WTC11 (cell line): ENCODE data around the gene MEGF8. TPM values are rescaled to one million over a fixed set of nuclear protein-coding genes. Genes with fewer than 3 reads are reported as not detected.

Experiments used
- ATAC-seq: fragments of 200-7000 bp; cut with Tn5 transposase; 2 replicates; pipeline ENCODE4 v1.10.0; 2021; ENCODE audit warnings: mild to moderate bottlenecking, moderate library complexity
- CTCF ChIA-PET: fragments of 300-600 bp; sonication (Branson Sonifier 250); formaldehyde crosslinking; loops from one replicate; lab custom pipeline; 2021; ENCODE audit warnings: antibody characterized with exemption; lab: Charles Lee
- POLR2A ChIA-PET: fragments of 350-600 bp; sonication (Branson Sonifier 250); formaldehyde crosslinking; loops from one replicate; lab custom pipeline; 2021; ENCODE audit warnings: antibody characterized with exemption; lab: Charles Lee
- DNase-seq: peaks from one replicate; pipeline ENCODE4 v3.0.0; 2021; ENCODE audit warnings: low spot score
- H3K27ac Mint-ChIP-seq: 2 replicates; pipeline ENCODE4 v1.8.0; 2021; ENCODE audit warnings: mixed read lengths
- H3K27me3 Mint-ChIP-seq: 2 replicates; pipeline ENCODE4 v1.8.0; 2021; ENCODE audit warnings: low read depth, mild to moderate bottlenecking, moderate library complexity, mixed read lengths
- H3K36me3 Mint-ChIP-seq: 2 replicates; pipeline ENCODE4 v1.8.0; 2021; ENCODE audit warnings: mixed read lengths
- H3K4me1 Mint-ChIP-seq: 2 replicates; pipeline ENCODE4 v1.8.0; 2022; ENCODE audit warnings: mixed read lengths
- H3K4me3 Mint-ChIP-seq: 2 replicates; pipeline ENCODE4 v1.8.0; 2021; ENCODE audit warnings: mild to moderate bottlenecking, moderate library complexity, mixed read lengths
- H3K9me3 Mint-ChIP-seq: 2 replicates; pipeline ENCODE4 v1.8.0; 2021; ENCODE audit warnings: mixed read lengths
- ARID4B ChIP-seq: sonication (generic); formaldehyde crosslinking; IDR thresholded peaks from 2 replicates; pipeline ENCODE4 v1.8.0; 2023; ENCODE audit warnings: missing genetic modification reagents, mild to moderate bottlenecking, borderline replicate concordance
- CREB1 ChIP-seq: sonication (generic); formaldehyde crosslinking; IDR thresholded peaks from 2 replicates; pipeline ENCODE4 v1.8.0; 2023; ENCODE audit warnings: mild to moderate bottlenecking, missing genetic modification reagents
- EMX1 ChIP-seq: fragments of 250-450 bp; sonication (Bioruptor Pico); IDR thresholded peaks from 2 replicates; pipeline ENCODE4 v1.8.0; 2021; ENCODE audit warnings: mild to moderate bottlenecking
- ERG ChIP-seq: fragments of 250-450 bp; sonication (Bioruptor Pico); IDR thresholded peaks from 2 replicates; pipeline ENCODE4 v1.8.0; 2021; ENCODE audit warnings: mild to moderate bottlenecking
- FOXP1 ChIP-seq: sonication (generic); formaldehyde crosslinking; IDR thresholded peaks from 2 replicates; pipeline ENCODE4 v1.8.0; 2022; ENCODE audit warnings: missing genetic modification reagents, mild to moderate bottlenecking, moderate library complexity, borderline replicate concordance
- GTF2I ChIP-seq: fragments of 250-450 bp; sonication (Bioruptor Pico); conservative IDR thresholded peaks from 2 replicates; pipeline ENCODE4 v1.4.0; 2021; ENCODE audit warnings: mild to moderate bottlenecking
- JAZF1 ChIP-seq: fragments of 250-450 bp; sonication (Bioruptor Pico); IDR thresholded peaks from 2 replicates; pipeline ENCODE4 v1.9.0; 2021; ENCODE audit warnings: moderate library complexity, mild to moderate bottlenecking, inconsistent platforms
- KAT7 ChIP-seq: sonication (generic); formaldehyde crosslinking; IDR thresholded peaks from 2 replicates; pipeline ENCODE4 v1.8.1; 2023; ENCODE audit warnings: missing genetic modification reagents, mild to moderate bottlenecking, borderline replicate concordance
- MYBL2 ChIP-seq: sonication (generic); formaldehyde crosslinking; IDR thresholded peaks from 2 replicates; pipeline ENCODE4 v1.8.1; 2023; ENCODE audit warnings: mild to moderate bottlenecking, moderate library complexity, missing genetic modification reagents
- PRRX2 ChIP-seq: fragments of 250-450 bp; sonication (Bioruptor Pico); IDR thresholded peaks from 2 replicates; pipeline ENCODE4 v1.8.0; 2021; ENCODE audit warnings: mild to moderate bottlenecking
- SMAD3 ChIP-seq: sonication (generic); formaldehyde crosslinking; IDR thresholded peaks from 2 replicates; pipeline ENCODE4 v1.8.0; 2022; ENCODE audit warnings: missing genetic modification reagents, mild to moderate bottlenecking, borderline replicate concordance
- SMAD4 ChIP-seq: sonication (generic); formaldehyde crosslinking; IDR thresholded peaks from 2 replicates; pipeline ENCODE4 v1.8.0; 2022; ENCODE audit warnings: mild to moderate bottlenecking, missing genetic modification reagents
- TP53 ChIP-seq: sonication (generic); formaldehyde crosslinking; IDR thresholded peaks from 2 replicates; pipeline ENCODE4 v1.8.1; 2023; ENCODE audit warnings: mild to moderate bottlenecking, missing genetic modification reagents
- total RNA-seq: library from RNA; stranded (reverse); gene quantifications from 3 replicates; pipeline ENCODE4 v1.2.3, GENCODE V29; 2021
- TF ChIP-seq, protein P1 (sequence below): fragments of 250-450 bp; sonication (Bioruptor Pico); IDR thresholded peaks from 2 replicates; pipeline ENCODE4 v1.9.0; 2021; ENCODE audit warnings: mild to moderate bottlenecking
- TF ChIP-seq, protein P2 (sequence below): sonication (generic); formaldehyde crosslinking; IDR thresholded peaks from 2 replicates; pipeline ENCODE4 v1.8.1; 2023; ENCODE audit warnings: mild to moderate bottlenecking, missing genetic modification reagents, moderate library complexity

The MEGF8 gene
- total RNA-seq, 1 experiment from 2014 or later: 42.1 TPM

DNA sequence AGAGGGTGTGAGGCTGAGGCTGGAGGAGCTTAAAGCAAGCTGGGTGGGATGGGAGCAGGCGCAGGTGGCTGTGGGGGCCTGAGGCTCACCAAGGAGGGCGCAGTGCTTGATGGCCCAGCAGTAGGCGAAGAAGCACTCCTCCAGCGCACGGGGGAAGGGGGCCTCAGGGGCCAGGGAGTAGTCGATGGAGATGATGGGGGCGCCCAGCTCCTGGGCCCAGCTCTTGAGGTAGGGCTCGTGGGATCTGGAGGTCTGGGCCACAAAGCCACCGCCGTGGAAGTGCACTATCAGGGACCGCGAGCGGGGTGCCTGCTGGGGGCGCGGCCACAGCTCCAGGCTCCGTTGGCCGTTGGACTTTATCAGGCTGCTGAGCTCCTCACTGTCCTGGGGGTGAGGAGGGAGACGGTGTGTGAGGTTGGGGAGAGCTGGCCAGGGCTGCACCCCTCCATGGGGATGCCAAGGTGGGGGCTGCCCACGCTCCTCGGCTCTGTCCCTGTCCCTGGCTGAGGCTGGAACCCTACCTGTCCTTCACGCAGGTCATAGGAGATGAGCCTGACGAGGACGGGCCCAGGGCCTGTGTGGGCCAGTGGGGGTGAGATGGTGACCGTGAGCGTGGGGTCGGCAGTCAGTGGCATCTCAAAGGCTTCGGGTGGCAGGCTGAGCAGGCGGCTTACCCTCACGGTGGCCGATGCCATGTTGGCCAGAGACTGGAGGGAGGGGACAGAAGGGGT is 81.8 kb downstream of the MEGF8 start (continued):
- TF ChIP-seq CREB1 (CRISPR knock-in tag): no peak

DNA sequence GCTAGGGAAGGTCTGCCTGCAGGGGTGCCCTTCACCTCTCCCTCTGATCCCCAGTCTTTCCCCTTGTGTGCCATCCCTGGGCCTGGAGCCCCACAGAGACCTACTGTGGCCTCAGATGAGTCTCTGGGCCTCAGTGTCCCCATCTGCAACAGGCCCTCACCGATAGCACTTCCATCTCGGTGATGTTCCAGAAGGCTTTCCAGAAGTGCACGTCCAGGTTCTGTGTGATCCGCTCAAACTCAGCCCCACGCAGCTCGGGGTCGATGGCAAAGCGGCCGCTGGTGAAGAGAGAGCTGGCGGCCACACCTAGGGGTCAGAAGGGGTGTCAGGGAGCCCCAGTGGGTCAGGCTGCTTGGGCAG is 82.4 kb downstream of the MEGF8 start:
- H3K36me3 Mint-ChIP-seq: 0 out of 2 replicates have a peak, but pooled peaks cover 9% of the 10 kb centered on the region
- H3K27ac Mint-ChIP-seq: no peak overlapping the region
- no peak overlapping the region for H3K4me3 Mint-ChIP-seq
- CTCF ChIA-PET: interaction anchor here (1.3 to 1.5 kb wide), 2 partner anchors 27 to 33 kb away, joined by 3 to 6 read pairs; no protein-coding TSS in a partner anchor
- no peak for ATAC-seq
- peaks cover 14% of the 10 kb centered on the region for H3K4me1 Mint-ChIP-seq
- no peak for DNase-seq
- POLR2A ChIA-PET: interaction anchor here (1.4 kb wide), 1 partner anchor 11 kb away, joined by 4 read pairs; no protein-coding TSS in a partner anchor
- TF ChIP-seq MYBL2 (CRISPR knock-in tag): no peak
- TF ChIP-seq SMAD3 (CRISPR knock-in tag): no peak
- peaks cover 86% of the 10 kb centered on the region for H3K27me3 Mint-ChIP-seq
- H3K9me3 Mint-ChIP-seq: no peaks in the 10 kb centered on the region

- ATAC-seq: no peak
- POLR2A ChIA-PET: interaction anchor here (1.1 kb wide), 1 partner anchor 11 kb away, joined by 3 read pairs; no protein-coding TSS in a partner anchor
- no peak overlapping the region for H3K4me3 Mint-ChIP-seq
These were observed 84.0 kb downstream of the MEGF8 start for GRCh38 chr19:42409477-42409876.

More at GRCh38 chr19:42409477-42409876, 84.0 kb downstream of the MEGF8 start:
- Mint-ChIP-seq H3K36me3 (0 out of 2 replicates have a peak, but pooled peaks cover 8% of the 10 kb centered on the region), H3K9me3 (no peaks in the 10 kb centered on the region), H3K27ac (no peak overlapping the region)
- CTCF ChIA-PET: interaction anchor here (1.2 to 1.6 kb wide), 3 partner anchors 11 to 31 kb away, joined by 3 to 8 read pairs (median 4); no protein-coding TSS in a partner anchor
- no peak for DNase-seq
- TF ChIP-seq ARID4B (CRISPR knock-in tag): no peak
- no peak for TF ChIP-seq ERG
- no peak for TF ChIP-seq PRRX2
- TF ChIP-seq, protein P1, sequence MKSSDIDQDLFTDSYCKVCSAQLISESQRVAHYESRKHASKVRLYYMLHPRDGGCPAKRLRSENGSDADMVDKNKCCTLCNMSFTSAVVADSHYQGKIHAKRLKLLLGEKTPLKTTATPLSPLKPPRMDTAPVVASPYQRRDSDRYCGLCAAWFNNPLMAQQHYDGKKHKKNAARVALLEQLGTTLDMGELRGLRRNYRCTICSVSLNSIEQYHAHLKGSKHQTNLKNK (CRISPR knock-in tag): no peak
- TF ChIP-seq JAZF1 (CRISPR knock-in tag): no peak
- no peak for TF ChIP-seq FOXP1
- TF ChIP-seq EMX1 (CRISPR knock-in tag): no peak
- TF ChIP-seq GTF2I (CRISPR knock-in tag): no peak
- no peak for TF ChIP-seq TP53 (CRISPR knock-in tag)
- TF ChIP-seq KAT7 (CRISPR knock-in tag): no peak
- TF ChIP-seq, protein P2, sequence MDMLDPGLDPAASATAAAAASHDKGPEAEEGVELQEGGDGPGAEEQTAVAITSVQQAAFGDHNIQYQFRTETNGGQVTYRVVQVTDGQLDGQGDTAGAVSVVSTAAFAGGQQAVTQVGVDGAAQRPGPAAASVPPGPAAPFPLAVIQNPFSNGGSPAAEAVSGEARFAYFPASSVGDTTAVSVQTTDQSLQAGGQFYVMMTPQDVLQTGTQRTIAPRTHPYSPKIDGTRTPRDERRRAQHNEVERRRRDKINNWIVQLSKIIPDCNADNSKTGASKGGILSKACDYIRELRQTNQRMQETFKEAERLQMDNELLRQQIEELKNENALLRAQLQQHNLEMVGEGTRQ (CRISPR knock-in tag): no peak
- TF ChIP-seq SMAD4: no peak
- TF ChIP-seq, all 79 proteins: peak for 0
- Mint-ChIP-seq H3K27me3 (peaks cover 87% of the 10 kb centered on the region), H3K4me1 (peaks cover 15% of the 10 kb centered on the region)
